ENCODE measurements around the gene CMYA5. TPM values are rescaled to one million over a fixed set of nuclear protein-coding genes. Genes with fewer than 3 reads are reported as not detected.

CMYA5 gene
- total and polyA plus RNA-seq, 2 donors (not counting 3 experiments of a cell fraction or from before 2014, with no cell fraction given), result 0.04 to 0.20 TPM

GRCh38 chr5:79845448-79846197, 156.0 kb downstream of the CMYA5 start:
- H3K4me3 ChIP-seq (replicated peaks in 1 of 3; ENCODE audit: insufficient read depth in 1 of 3, low read depth in 1 of 3, low read length in 3 of 3), result no peak overlapping the region

More at GRCh38 chr5:79845448-79846197, 156.0 kb downstream of the CMYA5 start:
- no peaks in the 10 kb centered on the region for H3K79me2 ChIP-seq (ENCODE audit: control insufficient read depth, insufficient read depth, low read length)
- no peak overlapping the region for H2AFZ ChIP-seq (ENCODE audit: low read depth, low read length)
- H3K36me3 ChIP-seq (ENCODE audit: control insufficient read depth in 2 of 2, extremely low read depth in 1 of 2, insufficient read depth in 2 of 2, low read length in 2 of 2), result no peaks in the 10 kb centered on the region
- ChIA-PET CTCF (interaction anchor here (0.8 kb wide), 1 partner anchor 76 kb away, joined by 3 read pairs; no protein-coding TSS in a partner anchor), POLR2A (no interaction called here)
- no peaks in the 10 kb centered on the region for H3K4me1 ChIP-seq (ENCODE audit: control insufficient read depth, extremely low read depth, insufficient read depth, low read length)
- FAIRE-seq, result no peak
- no peak overlapping the region for H3K4me2 ChIP-seq (ENCODE audit: insufficient read depth, low read length)
- TF ChIP-seq CTCF (IDR thresholded peaks at IDR 0.05; ENCODE audit: extremely low read depth in 1 of 2, insufficient read depth in 1 of 2, low read depth in 1 of 2, low read length in 2 of 2), result no peak
- no peak for TF ChIP-seq GATA2 (IDR thresholded peaks at IDR 0.05; ENCODE audit: insufficient read depth, insufficient read length, low read depth, low read length)
- TF ChIP-seq MYC (IDR thresholded peaks at IDR 0.05; ENCODE audit: low read depth, low read length), result no peak
- TF ChIP-seq MAX (IDR thresholded peaks at IDR 0.05; ENCODE audit: insufficient read depth, insufficient read length), result no peak
- TF ChIP-seq FOS (IDR thresholded peaks at IDR 0.05; ENCODE audit: borderline replicate concordance, insufficient read depth, low read length), result no peak
- no peak for TF ChIP-seq POLR2A (IDR thresholded peaks at IDR 0.05; ENCODE audit: low read depth, low read length)
- TF ChIP-seq EZH2 (IDR thresholded peaks at IDR 0.05; ENCODE audit: borderline replicate concordance, low read depth, low read length, severe bottlenecking), result no peak
- TF ChIP-seq POLR2AphosphoS5 (IDR thresholded peaks at IDR 0.05; ENCODE audit: insufficient read depth, low read depth, low read length), result no peak
- TF ChIP-seq JUN (IDR thresholded peaks at IDR 0.05; ENCODE audit: borderline replicate concordance, insufficient read depth, insufficient read length, low read depth), result no peak
- BruUV-seq (replicated peaks), result no TSS peak
- intact Hi-C loops (cut with micrococcal nuclease) (no loop called here), dilution Hi-C loops (cut with MboI; ENCODE audit: extremely low pct_ligation_motif_present, low sequenced_read_pairs) (no loop called here)
- no peak for DNase-seq (ENCODE audit: low read depth, low spot score)
- no peaks in the 10 kb centered on the region for H3K27me3 ChIP-seq (ENCODE audit: control insufficient read depth in 2 of 2, insufficient read depth in 2 of 2, low read length in 2 of 2)
- no peak overlapping the region for H3K9ac ChIP-seq (replicated peaks; ENCODE audit: extremely low read depth, insufficient read depth, low read length)
- no peaks in the 10 kb centered on the region for H4K20me1 ChIP-seq (replicated peaks; ENCODE audit: control insufficient read depth, extremely low read depth, insufficient read depth, low read length)
- no peaks in the 10 kb centered on the region for H3K9me3 ChIP-seq (replicated peaks; ENCODE audit: control insufficient read depth, insufficient read depth, low read length)
- no peaks in the 10 kb centered on the region for H3K9me1 ChIP-seq (replicated peaks; ENCODE audit: control insufficient read depth, extremely low read depth, insufficient read depth, low read length)
- no peak overlapping the region for H3K27ac ChIP-seq (ENCODE audit: insufficient read depth, low read depth, low read length)

Data from endothelial cell of umbilical vein (primary cell).